ENCODE data around the gene ADAP1.

DNA sequence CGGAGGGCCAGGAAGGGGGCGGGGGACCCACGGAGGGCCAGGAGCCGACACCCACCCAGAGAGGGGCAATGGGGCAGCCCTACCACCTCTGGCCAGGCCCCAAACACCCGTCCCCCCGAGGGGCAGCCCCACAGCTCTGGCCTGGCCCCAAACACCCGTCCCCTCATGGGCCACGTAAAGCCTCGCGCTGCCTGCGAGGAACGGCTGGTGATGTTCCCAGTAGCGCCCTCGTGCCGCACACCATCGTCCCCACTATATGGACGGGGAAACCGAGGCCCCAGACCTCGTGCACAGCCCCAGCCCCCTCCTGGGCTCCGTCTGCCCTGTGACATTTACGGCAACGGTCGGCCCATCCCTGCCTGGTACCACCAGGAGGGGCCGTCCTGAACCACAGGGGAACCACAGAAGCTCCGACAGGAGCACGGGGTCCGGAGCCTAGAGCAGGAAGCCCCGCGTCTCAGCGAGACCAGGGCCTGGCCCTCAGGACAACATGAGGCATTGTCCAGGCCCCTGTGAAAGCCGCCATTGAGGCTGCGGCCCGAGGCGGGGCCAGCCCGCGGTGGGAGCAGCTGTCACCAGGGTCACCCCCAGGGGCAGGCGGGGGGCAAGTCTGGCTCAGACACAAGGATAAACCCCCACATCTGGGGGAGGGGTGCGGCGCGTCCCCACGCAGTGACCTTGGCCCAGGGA is 42.5 kb downstream of the ADAP1 start:
- TF ChIP-seq EP300 (IDR thresholded peaks at IDR 0.05) = no peak
- TF ChIP-seq, protein P1, sequence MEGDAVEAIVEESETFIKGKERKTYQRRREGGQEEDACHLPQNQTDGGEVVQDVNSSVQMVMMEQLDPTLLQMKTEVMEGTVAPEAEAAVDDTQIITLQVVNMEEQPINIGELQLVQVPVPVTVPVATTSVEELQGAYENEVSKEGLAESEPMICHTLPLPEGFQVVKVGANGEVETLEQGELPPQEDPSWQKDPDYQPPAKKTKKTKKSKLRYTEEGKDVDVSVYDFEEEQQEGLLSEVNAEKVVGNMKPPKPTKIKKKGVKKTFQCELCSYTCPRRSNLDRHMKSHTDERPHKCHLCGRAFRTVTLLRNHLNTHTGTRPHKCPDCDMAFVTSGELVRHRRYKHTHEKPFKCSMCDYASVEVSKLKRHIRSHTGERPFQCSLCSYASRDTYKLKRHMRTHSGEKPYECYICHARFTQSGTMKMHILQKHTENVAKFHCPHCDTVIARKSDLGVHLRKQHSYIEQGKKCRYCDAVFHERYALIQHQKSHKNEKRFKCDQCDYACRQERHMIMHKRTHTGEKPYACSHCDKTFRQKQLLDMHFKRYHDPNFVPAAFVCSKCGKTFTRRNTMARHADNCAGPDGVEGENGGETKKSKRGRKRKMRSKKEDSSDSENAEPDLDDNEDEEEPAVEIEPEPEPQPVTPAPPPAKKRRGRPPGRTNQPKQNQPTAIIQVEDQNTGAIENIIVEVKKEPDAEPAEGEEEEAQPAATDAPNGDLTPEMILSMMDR (IDR thresholded peaks at IDR 0.05) = no peak
- no peak for TF ChIP-seq POLR2AphosphoS5 (IDR thresholded peaks at IDR 0.05)
